H9 (cell line): ENCODE measurements around the gene TMEM132C. TPM values are rescaled to one million over a fixed set of nuclear protein-coding genes. Genes with fewer than 3 reads are reported as not detected.

Experiments used
- DNase-seq: peaks from one replicate; pipeline ENCODE4 v3.0.0-alpha.2; 2017
- H2AFZ ChIP-seq: one replicate; pipeline ENCODE4 v1.6.1; 2013; ENCODE audit warnings: mild to moderate bottlenecking, low read length, control low read depth, moderate library complexity
- H2AK5ac ChIP-seq: 2 replicates; pipeline ENCODE4 v1.6.1; 2013; ENCODE audit warnings: low read length, control low read depth, mixed read lengths; ENCODE audit not compliant: insufficient read length
- H2BK120ac ChIP-seq: one replicate; pipeline ENCODE4 v1.6.1; 2013; ENCODE audit warnings: low read depth, mild to moderate bottlenecking, low read length, control low read depth, inconsistent platforms; ENCODE audit not compliant: poor library complexity, severe bottlenecking
- H2BK12ac ChIP-seq: 2 replicates; pipeline ENCODE4 v1.6.1; 2013; ENCODE audit warnings: low read length, control low read depth, mixed read lengths, low read depth; ENCODE audit not compliant: insufficient read length
- H2BK15ac ChIP-seq: 2 replicates; pipeline ENCODE4 v1.6.1; 2013; ENCODE audit warnings: low read depth, low read length, control low read depth
- H2BK20ac ChIP-seq: one replicate; pipeline ENCODE4 v1.6.1; 2013; ENCODE audit warnings: low read depth, mild to moderate bottlenecking, low read length, control low read depth, inconsistent platforms; ENCODE audit not compliant: poor library complexity, severe bottlenecking
- H2BK5ac ChIP-seq: 2 replicates; pipeline ENCODE4 v1.6.1; 2013; ENCODE audit warnings: low read length, control low read depth, mixed read lengths; ENCODE audit not compliant: insufficient read length
- H3K14ac ChIP-seq: 2 replicates; pipeline ENCODE4 v1.6.1; 2013; ENCODE audit warnings: low read length, control low read depth; ENCODE audit not compliant: insufficient read depth
- H3K18ac ChIP-seq: 2 replicates; pipeline ENCODE4 v1.6.1; 2013; ENCODE audit warnings: low read depth, mild to moderate bottlenecking, mixed read lengths, low read length, control low read depth; ENCODE audit not compliant: insufficient read length
- H3K23ac ChIP-seq: 2 replicates; pipeline ENCODE4 v1.6.1; 2013; ENCODE audit warnings: low read length, control low read depth, mixed read lengths, low read depth; ENCODE audit not compliant: insufficient read length
- H3K23me2 ChIP-seq: 2 replicates; pipeline ENCODE4 v1.6.1; 2013; ENCODE audit warnings: low read depth, mild to moderate bottlenecking, mixed read lengths, low read length, control low read depth; ENCODE audit not compliant: insufficient read length, poor library complexity, severe bottlenecking
- H3K27ac ChIP-seq: 2 replicates; pipeline ENCODE4 v1.5.1; 2013; ENCODE audit warnings: low read length, control low read depth, mixed read lengths, low read depth; ENCODE audit not compliant: insufficient read length
- H3K27me3 ChIP-seq: 2 replicates; pipeline ENCODE4 v1.6.1; 2013; ENCODE audit warnings: low read length, control low read depth, inconsistent platforms; ENCODE audit not compliant: insufficient read depth
- H3K4ac ChIP-seq: 2 replicates; pipeline ENCODE4 v1.6.1; 2013; ENCODE audit warnings: low read depth, mild to moderate bottlenecking, control low read depth, inconsistent platforms, low read length, moderate library complexity
- H3K4me1 ChIP-seq: 2 replicates; pipeline ENCODE4 v1.6.1; 2013; ENCODE audit warnings: low read length, control low read depth, inconsistent platforms; ENCODE audit not compliant: insufficient read depth
- H3K4me2 ChIP-seq: 2 replicates; pipeline ENCODE4 v1.6.1; 2013; ENCODE audit warnings: low read length, control low read depth, mixed read lengths; ENCODE audit not compliant: insufficient read length, insufficient read depth
- H3K56ac ChIP-seq: 2 replicates; pipeline ENCODE4 v1.6.1; 2013; ENCODE audit warnings: low read depth, mild to moderate bottlenecking, mixed read lengths, low read length, control low read depth; ENCODE audit not compliant: insufficient read length
- H3K79me1 ChIP-seq: 2 replicates; pipeline ENCODE4 v1.6.1; 2013; ENCODE audit warnings: low read depth, mild to moderate bottlenecking, moderate library complexity, low read length, control low read depth, inconsistent platforms; ENCODE audit not compliant: insufficient read depth, poor library complexity, severe bottlenecking
- H3K79me2 ChIP-seq: 2 replicates; pipeline ENCODE4 v1.6.1; 2013; ENCODE audit warnings: low read length, control low read depth, inconsistent platforms; ENCODE audit not compliant: insufficient read depth
- H3K9ac ChIP-seq: 2 replicates; pipeline ENCODE4 v1.6.1; 2013; ENCODE audit warnings: low read length, control low read depth, mixed read lengths; ENCODE audit not compliant: insufficient read length; ENCODE audit errors: extremely low read depth
- H3K9me3 ChIP-seq: one replicate; pipeline ENCODE4 v1.6.1; 2013; ENCODE audit warnings: low read depth, low read length, inconsistent platforms; ENCODE audit not compliant: control insufficient read depth
- H3T11ph ChIP-seq: one replicate; pipeline ENCODE4 v1.6.1; 2013; ENCODE audit warnings: mild to moderate bottlenecking, low read length, control low read depth, inconsistent platforms
- H4K20me1 ChIP-seq: one replicate; pipeline ENCODE4 v1.6.1; 2013; ENCODE audit not compliant: control insufficient read depth, insufficient read length, insufficient read depth
- H4K5ac ChIP-seq: 2 replicates; pipeline ENCODE4 v1.6.1; 2013; ENCODE audit warnings: low read depth, mild to moderate bottlenecking, mixed read lengths, low read length, control low read depth; ENCODE audit not compliant: insufficient read length
- H4K8ac ChIP-seq: replicated peaks from 2 replicates; pipeline ENCODE4 v1.6.1; 2013; ENCODE audit warnings: low read length, control low read depth, mixed read lengths, low read depth; ENCODE audit not compliant: insufficient read length
- H4K91ac ChIP-seq: 2 replicates; pipeline ENCODE4 v1.6.1; 2013; ENCODE audit warnings: low read depth, mild to moderate bottlenecking, moderate library complexity, mixed read lengths, low read length, control low read depth; ENCODE audit not compliant: insufficient read length
- H3K27ac Mint-ChIP-seq, 3 experiments: 2 replicates in 2 of 3; 3 replicates in 1 of 3; pipeline ENCODE4 v1.8.0; 2020 to 2021; ENCODE audit warnings: mixed read lengths in 3 of 3, mild to moderate bottlenecking in 1 of 3, moderate library complexity in 1 of 3
- H3K27me3 Mint-ChIP-seq: 2 replicates; pipeline ENCODE4 v1.8.0; 2021; ENCODE audit warnings: low read depth, mild to moderate bottlenecking, moderate library complexity, mixed read lengths
- H3K36me3 Mint-ChIP-seq, 3 experiments: 2 replicates in 2 of 3; 3 replicates in 1 of 3; pipeline ENCODE4 v1.8.0; 2020 to 2021; ENCODE audit warnings: low read depth in 3 of 3, mixed read lengths in 3 of 3; ENCODE audit not compliant: insufficient read depth in 1 of 3
- H3K4me1 Mint-ChIP-seq, 2 experiments: 2 replicates each; pipeline ENCODE4 v1.8.0; 2020; ENCODE audit warnings: mixed read lengths in 2 of 2
- H3K4me3 Mint-ChIP-seq, 2 experiments: 2 replicates in 1 of 2; 3 replicates in 1 of 2; pipeline ENCODE4 v1.8.0; 2020 to 2021; ENCODE audit warnings: mild to moderate bottlenecking in 2 of 2, mixed read lengths in 2 of 2, moderate library complexity in 1 of 2
- H3K9me3 Mint-ChIP-seq, 2 experiments: 2 replicates in 1 of 2; 3 replicates in 1 of 2; pipeline ENCODE4 v1.8.0; 2020; ENCODE audit warnings: mild to moderate bottlenecking in 2 of 2, mixed read lengths in 2 of 2, moderate library complexity in 1 of 2
- CTCF ChIP-seq: fragments of 200-600 bp; sonication (generic); conservative IDR thresholded peaks from 3 replicates; pipeline ENCODE4 v1.8.0; 2021; ENCODE audit warnings: antibody characterized with exemption, mild to moderate bottlenecking
- WGBS: extraction: QIAGEN DNeasy Blood & Tissue Kit; methylation state at CpG from one replicate; pipeline ENCODE4 v1.1.7; 2013; ENCODE audit warnings: missing lambda C conversion rate, low lambda C conversion rate, mixed read lengths; ENCODE audit not compliant: insufficient read length; ENCODE audit errors: extremely low coverage; 5-methylcytosine and 5-hydroxymethylcytosine counted together
- total RNA-seq: library from RNA; stranded (reverse); gene quantifications from 2 replicates; pipeline ENCODE4 v1.2.1, GENCODE V29; 2021

TMEM132C gene
- total RNA-seq, 1 experiment from 2014 or later, result 0.22 TPM

- H2AFZ ChIP-seq, result no peak overlapping the region
- no peak overlapping the region for H2BK20ac ChIP-seq
- H3K9me3 ChIP-seq, result no peaks in the 10 kb centered on the region
- H3K27me3 Mint-ChIP-seq, result peaks cover 11% of the 10 kb centered on the region
- H3K27ac ChIP-seq, result no peak overlapping the region
- H3K9ac ChIP-seq, result no peak overlapping the region
- no peak overlapping the region for H4K91ac ChIP-seq
- H3K27me3 ChIP-seq, result no peaks in the 10 kb centered on the region
- H2BK12ac ChIP-seq, result no peak overlapping the region
- H3K4me1 ChIP-seq, result no peaks in the 10 kb centered on the region
- no peaks in the 10 kb centered on the region for H3K23me2 ChIP-seq
- H3K79me1 ChIP-seq, result no peaks in the 10 kb centered on the region
- H3K36me3 Mint-ChIP-seq, result peaks cover 0 to 2% (median 0%) of the 10 kb centered on the region in 3 experiments; a peak in 2 of 7 replicates
- H3K56ac ChIP-seq, result no peak overlapping the region
- peaks cover 0 to 5% of the 10 kb centered on the region in 2 experiments; a peak in 2 of 4 replicates for H3K4me1 Mint-ChIP-seq
- H2AK5ac ChIP-seq, result no peak overlapping the region
- no peak overlapping the region for H3K18ac ChIP-seq
- no peak overlapping the region for H3K27ac Mint-ChIP-seq
- no peak overlapping the region for H4K8ac ChIP-seq
- H3K79me2 ChIP-seq, result no peaks in the 10 kb centered on the region
- H2BK15ac ChIP-seq, result no peak overlapping the region
- H3K4me2 ChIP-seq, result no peak overlapping the region
- no peak for TF ChIP-seq CTCF
- no peak overlapping the region for H2BK5ac ChIP-seq
- no peak overlapping the region for H4K5ac ChIP-seq
- no peak overlapping the region for H3K14ac ChIP-seq
- no peak overlapping the region for H2BK120ac ChIP-seq
- no peak overlapping the region for H3K4me3 Mint-ChIP-seq
- H3K4ac ChIP-seq, result no peak overlapping the region
- DNase-seq, result no peak
- WGBS, result no CpG with 5 or more reads among the region's 7 CpGs
- no peaks in the 10 kb centered on the region for H4K20me1 ChIP-seq
- H3K9me3 Mint-ChIP-seq, result no peaks in the 10 kb centered on the region; a peak in 1 of 5 replicates
- H3T11ph ChIP-seq, result no peak overlapping the region
- H3K23ac ChIP-seq, result no peak overlapping the region
Measured at GRCh38 chr12:128637642-128638606, 371.0 kb downstream of the TMEM132C start.
